Endothelial cell of umbilical vein (primary cell): Measurements from ENCODE around the gene PCDHA8. TPM values are rescaled to one million over a fixed set of nuclear protein-coding genes. Genes with fewer than 3 reads are reported as not detected.

Experiments
- BruUV-seq: library from RNA; stranded (reverse); fragments of 400-500 nt; replicated peaks from 2 replicates; lab custom pipeline; 2021; lab: Mats Ljungman, UMichigan
- CTCF ChIA-PET: fragments of 300-600, 350-600 bp; sonication (Branson Sonifier 250); formaldehyde crosslinking; loops from one replicate; lab custom pipeline; 2021; ENCODE audit warnings: antibody characterized with exemption, inconsistent platforms; lab: Charles Lee
- POLR2A ChIA-PET: fragments of 300-600, 350-600 bp; sonication (Branson Sonifier 250); formaldehyde crosslinking; loops from one replicate; lab custom pipeline; 2021; ENCODE audit warnings: antibody characterized with exemption, inconsistent platforms; lab: Charles Lee
- DNase-seq: peaks from one replicate; pipeline ENCODE4 v3.0.0-alpha.2; 2011; ENCODE audit warnings: low read depth, low spot score
- FAIRE-seq: peaks from 2 replicates; lab custom pipeline; 2011; peaks lifted over from hg19 to GRCh38; lab: Jason Lieb, UNC
- H2AFZ ChIP-seq: 2 replicates; pipeline ENCODE4 v1.6.0; 2012; ENCODE audit warnings: low read depth, low read length, control low read depth, inconsistent platforms
- H3K27ac ChIP-seq: 2 replicates; pipeline ENCODE4 v1.5.1; 2011; ENCODE audit warnings: low read depth, mild to moderate bottlenecking, control low read depth, low read length, moderate library complexity; ENCODE audit not compliant: insufficient read depth
- H3K27me3 ChIP-seq, 2 experiments: 2 replicates each; pipeline versions ENCODE4 v1.6.0 to v1.6.1; 2011; ENCODE audit warnings: low read length in 2 of 2, mixed read lengths in 1 of 2; ENCODE audit not compliant: control insufficient read depth in 2 of 2, insufficient read depth in 2 of 2
- H3K36me3 ChIP-seq, 2 experiments: 2 replicates in 1 of 2; 3 replicates in 1 of 2; pipeline ENCODE4 v1.5.1; 2011; ENCODE audit warnings: low read length in 2 of 2, mild to moderate bottlenecking in 1 of 2, moderate library complexity in 1 of 2; ENCODE audit not compliant: control insufficient read depth in 2 of 2, insufficient read depth in 2 of 2; ENCODE audit errors: extremely low read depth in 1 of 2
- H3K4me1 ChIP-seq: 3 replicates; pipeline ENCODE4 v1.5.1; 2011; ENCODE audit warnings: mild to moderate bottlenecking, low read length; ENCODE audit not compliant: control insufficient read depth, insufficient read depth; ENCODE audit errors: extremely low read depth
- H3K4me2 ChIP-seq: 2 replicates; pipeline ENCODE4 v1.6.1; 2011; ENCODE audit warnings: low read length, control low read depth, mixed read lengths; ENCODE audit not compliant: insufficient read depth
- H3K4me3 ChIP-seq, 3 experiments: fragments of 200-600 bp in 1 of 3; sonication (generic), shearing (Covaris generic) in 1 of 3; replicated peaks in 1 of 3; 2 replicates each; pipeline ENCODE4 v1.5.1; 2011 to 2016; ENCODE audit warnings: control low read depth in 3 of 3, low read length in 3 of 3, mild to moderate bottlenecking in 2 of 3, inconsistent platforms in 1 of 3, low read depth in 1 of 3, moderate library complexity in 1 of 3; ENCODE audit not compliant: insufficient read depth in 1 of 3
- H3K79me2 ChIP-seq: 2 replicates; pipeline ENCODE4 v1.6.0; 2012; ENCODE audit warnings: low read length, inconsistent platforms; ENCODE audit not compliant: control insufficient read depth, insufficient read depth
- H3K9ac ChIP-seq: replicated peaks from 2 replicates; pipeline ENCODE3; 2011; ENCODE audit warnings: low read length, control low read depth; ENCODE audit not compliant: insufficient read depth; ENCODE audit errors: extremely low read depth
- H3K9me1 ChIP-seq: replicated peaks from 3 replicates; pipeline ENCODE4 v1.6.0; 2011; ENCODE audit warnings: mild to moderate bottlenecking, low read length; ENCODE audit not compliant: control insufficient read depth, insufficient read depth; ENCODE audit errors: extremely low read depth
- H3K9me3 ChIP-seq: replicated peaks from 2 replicates; pipeline ENCODE4 v1.5.1; 2012; ENCODE audit warnings: low read length, inconsistent platforms; ENCODE audit not compliant: control insufficient read depth, insufficient read depth
- H4K20me1 ChIP-seq: replicated peaks from 2 replicates; pipeline ENCODE3; 2011; ENCODE audit warnings: mild to moderate bottlenecking, low read length; ENCODE audit not compliant: control insufficient read depth, insufficient read depth; ENCODE audit errors: extremely low read depth
- CTCF ChIP-seq, 2 donors: IDR thresholded peaks; 1 replicate in 1 of 2; 2 replicates in 1 of 2; pipeline ENCODE4 v1.5.1; 2011; ENCODE audit warnings: low read length in 2 of 2, mild to moderate bottlenecking in 2 of 2, moderate library complexity in 2 of 2, control low read depth in 1 of 2, inconsistent platforms in 1 of 2, low read depth in 1 of 2; ENCODE audit not compliant: insufficient read depth in 1 of 2; ENCODE audit errors: extremely low read depth in 1 of 2
- EZH2 ChIP-seq: IDR thresholded peaks from 2 replicates; pipeline ENCODE4 v1.6.1; 2012; ENCODE audit warnings: borderline replicate concordance, low read depth, mild to moderate bottlenecking, moderate library complexity, low read length, inconsistent platforms; ENCODE audit not compliant: severe bottlenecking
- FOS ChIP-seq: IDR thresholded peaks from 2 replicates; pipeline ENCODE4 v1.6.1; 2011; ENCODE audit warnings: mild to moderate bottlenecking, low read length, moderate library complexity, borderline replicate concordance; ENCODE audit not compliant: insufficient read depth
- JUN ChIP-seq: IDR thresholded peaks from 2 replicates; pipeline ENCODE4 v1.6.1; 2011; ENCODE audit warnings: borderline replicate concordance, low read depth; ENCODE audit not compliant: insufficient read length, insufficient read depth
- MAX ChIP-seq: IDR thresholded peaks from 2 replicates; pipeline ENCODE4 v1.6.1; 2011; ENCODE audit not compliant: insufficient read depth, insufficient read length
- dilution Hi-C: fragments of 300-500 bp; cut with MboI; formaldehyde crosslinking; loops from one replicate; pipeline ENCODE4 v1.15.0; 2019; ENCODE audit warnings: low sequenced_read_pairs; ENCODE audit not compliant: extremely low pct_ligation_motif_present
- intact Hi-C: fragments of 100-400 bp; cut with micrococcal nuclease; formaldehyde crosslinking; loops from one replicate; pipeline ENCODE4 v1.10.0; 2022
- polyA plus RNA-seq, 4 experiments: library from polyadenylated mRNA; depleted of rRNA in 3 of 4; stranded (reverse) in 3 of 4; unstranded in 1 of 4; fragments of >200 nt; gene quantifications; 2 replicates each; pipeline versions ENCODE4 v1.2.1 to v1.2.3, GENCODE V29; 2011 to 2012; ENCODE audit warnings: missing spikeins in 1 of 4
- total RNA-seq: library from RNA; stranded (reverse); gene quantifications from 2 replicates; pipeline ENCODE4 v1.2.3, GENCODE V29; 2021

PCDHA8 gene
- total and polyA plus RNA-seq, 2 donors (not counting 3 experiments of a cell fraction or from before 2014, with no cell fraction given) = not detected

- dilution Hi-C loops = no loop called here
Measured at GRCh38 chr5:140808889-140809291, 32.1 kb upstream of the PCDHA8 start.

GRCh38 chr5:140821375-140822280, 19.4 kb upstream of the PCDHA8 start, which contains the start of gene PCDHA5:
TSS of gene PCDHA5 (plus strand) at chr5:140821613.
- Histone ChIP-seq H3K4me1 (no peaks in the 10 kb centered on the region), H3K27ac (no peak within 1 kb of the TSS), H3K4me2 (no peak within 1 kb of the TSS), H3K79me2 (no peaks in the 10 kb centered on the region), H4K20me1 (no peaks in the 10 kb centered on the region), H2AFZ (no peak within 1 kb of the TSS), H3K27me3 (no peaks in the 10 kb centered on the region), H3K36me3 (no peaks in the 10 kb centered on the region), H3K4me3 (no peak within 1 kb of the TSS), H3K9ac (no peak within 1 kb of the TSS), H3K9me1 (no peaks in the 10 kb centered on the region), H3K9me3 (no peaks in the 10 kb centered on the region)
- POLR2A ChIA-PET = no interaction called here
- CTCF ChIA-PET = interaction anchor here (1.0 kb wide), 1 partner anchor 16 kb away, joined by 3 read pairs; no protein-coding TSS in a partner anchor
- peak; percentile 38 for DNase-seq
- TF ChIP-seq MAX = no peak
- TF ChIP-seq CTCF (IDR thresholded peaks at IDR 0.05; ENCODE audit: extremely low read depth in 1 of 2, insufficient read depth in 1 of 2, low read depth in 1 of 2, low read length in 2 of 2) = peak; percentile 49 to 59
- intact Hi-C loops (loop anchor here (1.0 kb wide), 1 partner anchor 220 kb away; no protein-coding TSS in a partner anchor), dilution Hi-C loops (no loop called here)
- peak; percentile 78 for FAIRE-seq
- no TSS peak for BruUV-seq

More at GRCh38 chr5:140808889-140809291, 32.1 kb upstream of the PCDHA8 start:
- Histone ChIP-seq H4K20me1 (no peaks in the 10 kb centered on the region), H3K9me3 (no peaks in the 10 kb centered on the region), H3K4me1 (no peaks in the 10 kb centered on the region), H2AFZ (no peak overlapping the region), H3K27me3 (no peaks in the 10 kb centered on the region), H3K79me2 (no peaks in the 10 kb centered on the region), H3K9me1 (no peaks in the 10 kb centered on the region), H3K27ac (no peak overlapping the region), H3K9ac (no peak overlapping the region), H3K4me2 (no peak overlapping the region), H3K4me3 (no peak overlapping the region), H3K36me3 (no peaks in the 10 kb centered on the region)
- FAIRE-seq (no peak), DNase-seq (no peak)
- TF ChIP-seq JUN (no peak), FOS (no peak), EZH2 (no peak)
- POLR2A ChIA-PET = no interaction called here
- intact Hi-C loops = no loop called here
- no TSS peak for BruUV-seq
- CTCF ChIA-PET = no interaction called here
